ENCODE data around the gene PHF20. TPM values are rescaled to one million over a fixed set of nuclear protein-coding genes. Genes with fewer than 3 reads are reported as not detected.
A peak's percentile ranks its signal among the peaks of the same experiment; 100 is the strongest.
"Not testable (repeated sequence)": the region's sequence is repeated elsewhere in the genome, so short reads cannot be mapped to it uniquely, and the experiment has no call there.

The PHF20 gene
- total RNA-seq, 1 donor: 30.9 TPM

DNA sequence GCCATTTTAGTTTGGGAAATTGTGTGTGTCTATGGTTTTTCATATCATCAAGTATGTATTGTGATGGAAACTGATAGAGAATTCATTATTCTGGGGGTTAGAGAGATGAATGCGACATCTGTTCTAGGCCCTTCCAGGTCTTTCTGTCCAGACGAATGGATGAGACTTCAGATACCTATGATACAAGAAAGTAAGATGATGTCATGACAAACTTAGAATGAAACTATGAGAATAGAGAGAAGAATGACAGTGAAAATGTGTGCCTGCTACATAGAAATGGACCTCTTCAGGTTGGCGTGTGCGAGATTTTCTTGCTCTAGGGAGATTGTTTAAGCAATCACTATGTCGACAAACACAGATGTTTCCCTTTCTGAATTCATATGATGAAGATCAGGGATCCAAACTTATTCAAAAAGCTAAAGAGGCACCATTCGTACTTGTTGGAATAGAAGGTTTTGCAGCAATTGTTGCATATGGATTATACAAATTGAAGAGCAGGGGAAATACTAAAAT lies 106.4 kb downstream of the PHF20 start:
- no peak for DNase-seq (ENCODE audit: low read depth)
- no peak overlapping the region for H3K4me3 ChIP-seq (ENCODE audit: low read depth, low read length)
- TF ChIP-seq, protein P1, sequence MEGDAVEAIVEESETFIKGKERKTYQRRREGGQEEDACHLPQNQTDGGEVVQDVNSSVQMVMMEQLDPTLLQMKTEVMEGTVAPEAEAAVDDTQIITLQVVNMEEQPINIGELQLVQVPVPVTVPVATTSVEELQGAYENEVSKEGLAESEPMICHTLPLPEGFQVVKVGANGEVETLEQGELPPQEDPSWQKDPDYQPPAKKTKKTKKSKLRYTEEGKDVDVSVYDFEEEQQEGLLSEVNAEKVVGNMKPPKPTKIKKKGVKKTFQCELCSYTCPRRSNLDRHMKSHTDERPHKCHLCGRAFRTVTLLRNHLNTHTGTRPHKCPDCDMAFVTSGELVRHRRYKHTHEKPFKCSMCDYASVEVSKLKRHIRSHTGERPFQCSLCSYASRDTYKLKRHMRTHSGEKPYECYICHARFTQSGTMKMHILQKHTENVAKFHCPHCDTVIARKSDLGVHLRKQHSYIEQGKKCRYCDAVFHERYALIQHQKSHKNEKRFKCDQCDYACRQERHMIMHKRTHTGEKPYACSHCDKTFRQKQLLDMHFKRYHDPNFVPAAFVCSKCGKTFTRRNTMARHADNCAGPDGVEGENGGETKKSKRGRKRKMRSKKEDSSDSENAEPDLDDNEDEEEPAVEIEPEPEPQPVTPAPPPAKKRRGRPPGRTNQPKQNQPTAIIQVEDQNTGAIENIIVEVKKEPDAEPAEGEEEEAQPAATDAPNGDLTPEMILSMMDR (IDR thresholded peaks at IDR 0.05; ENCODE audit: insufficient read depth, low read length): no peak

GRCh38 chr20:35881676-35882075 lies 109.9 kb downstream of the PHF20 start:
- TF ChIP-seq, protein P1 (IDR thresholded peaks at IDR 0.05; ENCODE audit: insufficient read depth, low read length): no peak
- no peak overlapping the region for H3K4me3 ChIP-seq (ENCODE audit: low read depth, low read length)
- DNase-seq (ENCODE audit: low read depth): no peak

- DNase-seq (ENCODE audit: low read depth): peak; percentile 37
- H3K4me3 ChIP-seq (ENCODE audit: low read depth, low read length): not testable (repeated sequence)
Observed at GRCh38 chr20:35882427-35883161, 110.8 kb downstream of the PHF20 start.

GRCh38 chr20:35883336-35883777 lies 111.5 kb downstream of the PHF20 start:
- TF ChIP-seq, protein P1 (IDR thresholded peaks at IDR 0.05; ENCODE audit: insufficient read depth, low read length): no peak
- no peak for DNase-seq (ENCODE audit: low read depth)
- no peak overlapping the region for H3K4me3 ChIP-seq (ENCODE audit: low read depth, low read length)

DNA sequence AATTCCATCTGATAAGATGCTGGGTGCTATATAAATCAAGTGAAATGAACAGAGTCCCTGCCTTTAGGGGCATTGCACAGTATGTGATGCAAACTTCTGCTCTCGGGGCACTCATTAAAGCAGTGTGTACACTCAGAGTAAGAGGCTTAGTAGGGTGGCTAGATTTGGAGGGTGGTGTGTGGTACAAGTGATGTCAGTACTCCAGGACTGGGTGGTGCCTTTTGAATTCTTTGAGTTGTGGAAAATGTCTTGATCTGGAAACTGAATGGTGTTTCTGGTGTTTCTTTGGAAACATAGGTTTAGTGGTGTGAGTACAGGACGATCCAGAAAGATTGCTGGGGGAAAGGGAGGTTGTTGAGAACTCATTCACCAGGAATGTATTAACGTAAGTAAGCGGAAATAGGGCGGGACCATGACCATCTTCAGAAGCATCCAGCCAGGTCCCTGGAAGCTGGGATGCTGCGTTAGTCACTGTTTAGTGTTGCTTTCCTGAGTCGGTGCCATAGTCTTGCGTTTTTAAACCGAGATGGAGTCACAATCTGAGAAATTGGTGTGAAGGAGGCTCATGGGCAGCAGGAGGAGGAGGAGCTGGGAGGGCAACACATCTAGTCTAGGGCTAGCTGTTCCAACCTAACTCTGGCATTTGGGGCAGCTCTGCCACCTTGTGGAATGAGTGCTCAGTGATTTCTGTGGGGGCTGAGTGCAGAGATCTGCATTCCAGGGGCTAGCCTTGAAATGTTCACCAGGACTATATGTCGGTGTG lies 112.1 kb downstream of the PHF20 start:
- DNase-seq (ENCODE audit: low read depth): peak; percentile 100
- TF ChIP-seq, protein P1 (IDR thresholded peaks at IDR 0.05; ENCODE audit: insufficient read depth, low read length): peak; percentile 64

GRCh38 chr20:35884541-35884865 lies 112.7 kb downstream of the PHF20 start:
- no peak for DNase-seq (ENCODE audit: low read depth)
- H3K4me3 ChIP-seq (ENCODE audit: low read depth, low read length): peak overlapping the region; percentile 47
- TF ChIP-seq, protein P1 (IDR thresholded peaks at IDR 0.05; ENCODE audit: insufficient read depth, low read length): no peak

More for the DNA sequence above, 112.1 kb downstream of the PHF20 start:
- peak overlapping the region; percentile 47 for H3K4me3 ChIP-seq (ENCODE audit: low read depth, low read length)

GRCh38 chr20:35885212-35885611 lies 113.4 kb downstream of the PHF20 start:
- TF ChIP-seq, protein P1 (IDR thresholded peaks at IDR 0.05; ENCODE audit: insufficient read depth, low read length): no peak
- no peak for DNase-seq (ENCODE audit: low read depth)
- H3K4me3 ChIP-seq (ENCODE audit: low read depth, low read length): no peak overlapping the region
